ENCODE results near the gene STXBP6.

DNA sequence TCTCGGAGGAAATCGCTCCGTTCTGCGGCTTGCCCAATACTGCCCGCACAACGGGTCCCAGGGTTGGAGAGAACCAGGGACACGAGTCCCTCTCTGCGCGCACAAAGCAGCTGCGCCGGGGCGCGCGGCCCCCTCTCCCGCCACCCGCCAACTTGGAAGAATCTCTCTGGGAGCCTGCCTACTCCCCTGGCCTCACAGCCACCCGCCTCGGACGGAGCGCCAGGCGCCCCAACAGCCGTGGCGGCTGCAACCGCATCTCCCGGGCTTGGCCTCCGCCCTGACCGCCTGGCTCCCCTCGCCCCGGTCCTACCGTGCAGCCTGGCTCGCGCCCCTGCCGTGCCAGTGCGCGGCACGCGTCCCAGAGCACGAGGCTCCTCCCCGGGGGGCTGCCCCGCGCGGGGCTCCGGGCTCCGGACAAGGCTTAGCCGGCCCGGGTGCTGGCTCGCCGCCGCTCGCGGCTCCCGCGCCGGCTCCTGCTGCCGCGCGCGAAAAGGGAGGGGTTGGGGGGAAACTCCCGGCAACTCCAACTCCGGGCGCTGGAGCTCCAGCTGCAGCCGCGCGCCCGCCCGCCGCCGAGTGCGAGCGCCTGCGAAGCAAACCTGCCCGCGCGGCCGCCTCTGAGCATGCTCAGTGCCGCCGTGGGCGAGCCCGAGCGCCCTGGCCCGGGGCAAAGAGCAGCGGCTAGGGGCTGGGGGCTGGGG is at the start of gene STXBP6:
- no peak for TF ChIP-seq CTCF (IDR thresholded peaks at IDR 0.05; ENCODE audit: low read depth, low read length)
- TF ChIP-seq EZH2phosphoT487 (IDR thresholded peaks at IDR 0.05; ENCODE audit: low read depth) = no peak
